DND-41 (cell line): ENCODE data around the gene WDFY3.

ENCODE experiments used
- ATAC-seq: fragments of 200-7000 bp; cut with Tn5 transposase; 3 replicates; pipeline ENCODE4 v1.9.1; 2021; ENCODE audit warnings: low read depth; ENCODE audit not compliant: insufficient read depth
- DNase-seq: peaks from one replicate; pipeline ENCODE4 v3.0.0-alpha.2; 2020
- H2AFZ ChIP-seq: 2 replicates; pipeline ENCODE4 v1.6.0; 2012; ENCODE audit warnings: low read depth, low read length
- H3K27ac ChIP-seq: 2 replicates; pipeline ENCODE4 v1.5.1; 2012; ENCODE audit warnings: low read length, inconsistent platforms
- H3K27me3 ChIP-seq: fragments of 200-600 bp; sonication (generic); 2 replicates; pipeline ENCODE4 v1.6.0; 2012; ENCODE audit warnings: low read length, mild to moderate bottlenecking, inconsistent platforms; ENCODE audit not compliant: insufficient read depth, poor library complexity
- H3K36me3 ChIP-seq: 2 replicates; pipeline ENCODE4 v1.5.1; 2012; ENCODE audit warnings: low read length, inconsistent platforms; ENCODE audit not compliant: insufficient read depth
- H3K4me1 ChIP-seq: 2 replicates; pipeline ENCODE4 v1.5.1; 2012; ENCODE audit warnings: mild to moderate bottlenecking, low read length; ENCODE audit not compliant: insufficient read depth
- H3K4me2 ChIP-seq: 2 replicates; pipeline ENCODE4 v1.6.0; 2012; ENCODE audit warnings: mild to moderate bottlenecking, moderate library complexity, low read length, inconsistent platforms; ENCODE audit not compliant: insufficient read depth
- H3K4me3 ChIP-seq, 2 experiments: fragments of 200-600 bp in 1 of 2; shearing (Covaris generic) in 1 of 2; 2 replicates each; pipeline ENCODE4 v1.5.1; 2012 to 2016; ENCODE audit warnings: inconsistent platforms in 2 of 2, low read length in 2 of 2, mild to moderate bottlenecking in 2 of 2, low read depth in 1 of 2, moderate library complexity in 1 of 2
- H3K79me2 ChIP-seq: 2 replicates; pipeline ENCODE4 v1.6.0; 2012; ENCODE audit warnings: low read length, inconsistent platforms; ENCODE audit not compliant: insufficient read depth
- H3K9ac ChIP-seq: 2 replicates; pipeline ENCODE4 v1.6.0; 2012; ENCODE audit warnings: low read depth, mild to moderate bottlenecking, inconsistent platforms, low read length, moderate library complexity
- H3K9me3 ChIP-seq: 2 replicates; pipeline ENCODE4 v1.5.1; 2012; ENCODE audit warnings: low read length, moderate library complexity, mild to moderate bottlenecking, inconsistent platforms; ENCODE audit not compliant: insufficient read depth, severe bottlenecking
- H4K20me1 ChIP-seq: 2 replicates; pipeline ENCODE4 v1.6.0; 2012; ENCODE audit warnings: low read length; ENCODE audit not compliant: insufficient read depth
- EZH2 ChIP-seq: IDR thresholded peaks from 3 replicates; pipeline ENCODE4 v1.6.1; 2012; ENCODE audit warnings: borderline replicate concordance, low read depth, mild to moderate bottlenecking, moderate library complexity, low read length, inconsistent platforms; ENCODE audit not compliant: severe bottlenecking
- TF ChIP-seq, protein P1 (sequence below): IDR thresholded peaks from 2 replicates; pipeline ENCODE4 v1.5.1; 2012; ENCODE audit warnings: borderline replicate concordance, low read length, moderate library complexity, mild to moderate bottlenecking; ENCODE audit not compliant: poor library complexity, severe bottlenecking; ENCODE audit errors: extremely low read depth

WDFY3 gene

GRCh38 chr4:84944947-84945346 lies 21.5 kb downstream of the WDFY3 start:
- H3K9ac ChIP-seq, result no peak overlapping the region
- H3K4me3 ChIP-seq, result no peak overlapping the region
- no peak overlapping the region for H3K4me2 ChIP-seq
- no peaks in the 10 kb centered on the region for H3K4me1 ChIP-seq
- H3K79me2 ChIP-seq, result no peaks in the 10 kb centered on the region
- H2AFZ ChIP-seq, result no peak overlapping the region
- H4K20me1 ChIP-seq, result no peaks in the 10 kb centered on the region
- H3K27me3 ChIP-seq, result no peaks in the 10 kb centered on the region
- DNase-seq (no peak), ATAC-seq (no peak)
- H3K36me3 ChIP-seq, result no peaks in the 10 kb centered on the region
- H3K27ac ChIP-seq, result no peak overlapping the region
- TF ChIP-seq, protein P1, sequence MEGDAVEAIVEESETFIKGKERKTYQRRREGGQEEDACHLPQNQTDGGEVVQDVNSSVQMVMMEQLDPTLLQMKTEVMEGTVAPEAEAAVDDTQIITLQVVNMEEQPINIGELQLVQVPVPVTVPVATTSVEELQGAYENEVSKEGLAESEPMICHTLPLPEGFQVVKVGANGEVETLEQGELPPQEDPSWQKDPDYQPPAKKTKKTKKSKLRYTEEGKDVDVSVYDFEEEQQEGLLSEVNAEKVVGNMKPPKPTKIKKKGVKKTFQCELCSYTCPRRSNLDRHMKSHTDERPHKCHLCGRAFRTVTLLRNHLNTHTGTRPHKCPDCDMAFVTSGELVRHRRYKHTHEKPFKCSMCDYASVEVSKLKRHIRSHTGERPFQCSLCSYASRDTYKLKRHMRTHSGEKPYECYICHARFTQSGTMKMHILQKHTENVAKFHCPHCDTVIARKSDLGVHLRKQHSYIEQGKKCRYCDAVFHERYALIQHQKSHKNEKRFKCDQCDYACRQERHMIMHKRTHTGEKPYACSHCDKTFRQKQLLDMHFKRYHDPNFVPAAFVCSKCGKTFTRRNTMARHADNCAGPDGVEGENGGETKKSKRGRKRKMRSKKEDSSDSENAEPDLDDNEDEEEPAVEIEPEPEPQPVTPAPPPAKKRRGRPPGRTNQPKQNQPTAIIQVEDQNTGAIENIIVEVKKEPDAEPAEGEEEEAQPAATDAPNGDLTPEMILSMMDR, result no peak
- TF ChIP-seq EZH2, result no peak
- peaks cover 4% of the 10 kb centered on the region for H3K9me3 ChIP-seq

GRCh38 chr4:84940960-84941359 lies 25.5 kb downstream of the WDFY3 start:
- Histone ChIP-seq H4K20me1 (no peaks in the 10 kb centered on the region), H3K36me3 (no peaks in the 10 kb centered on the region), H3K79me2 (no peaks in the 10 kb centered on the region), H3K4me1 (no peaks in the 10 kb centered on the region), H2AFZ (no peak overlapping the region), H3K4me3 (no peak overlapping the region), H3K9me3 (peaks cover 6% of the 10 kb centered on the region), H3K4me2 (no peak overlapping the region), H3K27ac (no peak overlapping the region), H3K27me3 (no peaks in the 10 kb centered on the region), H3K9ac (no peak overlapping the region)
- ATAC-seq (no peak), DNase-seq (no peak)
- TF ChIP-seq EZH2, result no peak
- TF ChIP-seq, protein P1, result no peak

DNA sequence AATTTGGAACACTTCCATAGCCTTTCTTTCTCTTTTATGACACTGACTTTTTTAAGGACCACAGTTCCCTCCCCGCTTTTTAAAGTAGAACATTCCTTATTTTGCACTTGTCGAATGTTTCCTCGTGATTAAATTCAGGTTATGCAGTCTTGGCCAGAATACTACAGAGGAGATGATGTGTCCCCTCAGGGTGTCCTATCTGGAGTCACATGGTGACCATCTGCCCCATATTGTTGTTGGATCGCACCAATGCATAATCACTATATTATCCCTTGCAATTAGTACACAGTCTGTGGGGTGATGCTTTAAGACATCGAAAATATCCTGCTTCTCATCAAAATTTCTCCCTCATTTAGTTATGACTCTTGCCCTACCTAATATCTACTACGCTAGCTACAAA lies 27.4 kb downstream of the WDFY3 start:
- H3K9ac ChIP-seq, result no peak overlapping the region
- no peaks in the 10 kb centered on the region for H3K79me2 ChIP-seq
- ATAC-seq (no peak), DNase-seq (no peak)
- H4K20me1 ChIP-seq, result no peaks in the 10 kb centered on the region
- H3K4me1 ChIP-seq, result no peaks in the 10 kb centered on the region
- TF ChIP-seq, protein P1, result no peak
- no peak for TF ChIP-seq EZH2
- H3K9me3 ChIP-seq, result peaks cover 6% of the 10 kb centered on the region
- H3K4me2 ChIP-seq, result no peak overlapping the region
- H3K27ac ChIP-seq, result no peak overlapping the region
- no peaks in the 10 kb centered on the region for H3K36me3 ChIP-seq
- no peak overlapping the region for H3K4me3 ChIP-seq
- no peaks in the 10 kb centered on the region for H3K27me3 ChIP-seq
- no peak overlapping the region for H2AFZ ChIP-seq

- H2AFZ ChIP-seq, result no peak overlapping the region
- no peaks in the 10 kb centered on the region for H3K36me3 ChIP-seq
- no peaks in the 10 kb centered on the region for H3K79me2 ChIP-seq
- no peak overlapping the region for H3K4me2 ChIP-seq
- no peak for TF ChIP-seq EZH2
- TF ChIP-seq, protein P1, result no peak
- H3K4me3 ChIP-seq, result no peak overlapping the region
- no peak for ATAC-seq
- H3K27ac ChIP-seq, result no peak overlapping the region
- H3K9ac ChIP-seq, result no peak overlapping the region
- no peaks in the 10 kb centered on the region for H3K27me3 ChIP-seq
- DNase-seq, result no peak
- peaks cover 6% of the 10 kb centered on the region for H3K9me3 ChIP-seq
- no peaks in the 10 kb centered on the region for H3K4me1 ChIP-seq
- H4K20me1 ChIP-seq, result no peaks in the 10 kb centered on the region
Measured at GRCh38 chr4:84938316-84938715, 28.2 kb downstream of the WDFY3 start.
